HCT116 (cell line): ENCODE results near the gene ZNF862. TPM values are rescaled to one million over a fixed set of nuclear protein-coding genes. Genes with fewer than 3 reads are reported as not detected.

Source experiments
- ATAC-seq: fragments of 200-7000 bp; cut with Tn5 transposase; 2 replicates; pipeline ENCODE4 v1.9.1; 2020; ENCODE audit warnings: mild to moderate bottlenecking, moderate library complexity
- BruUV-seq: library from RNA; stranded (reverse); fragments of 400-500 nt; replicated peaks from 2 replicates; lab custom pipeline; 2021; lab: Mats Ljungman, UMichigan
- CTCF ChIA-PET: fragments of 300-600 bp; sonication (Branson Sonifier 250); formaldehyde crosslinking; loops from one replicate; lab custom pipeline; 2021; ENCODE audit warnings: antibody characterized with exemption; lab: Charles Lee
- POLR2A ChIA-PET: fragments of 300-600, 350-600 bp; sonication (Branson Sonifier 250); formaldehyde crosslinking; loops from one replicate; lab custom pipeline; 2021; ENCODE audit warnings: antibody characterized with exemption; lab: Charles Lee
- RAD21 ChIA-PET, 2 experiments: fragments of 300-600 bp; sonication (Branson Sonifier 250); formaldehyde crosslinking; loops; one replicate each; lab custom pipeline; 2023; ENCODE audit warnings: low total read pairs in 2 of 2; ENCODE audit not compliant: uncharacterized antibody in 2 of 2, unreplicated experiment in 2 of 2, low non-redundant PET in 1 of 2; lab: Charles Lee
- DNase-seq: peaks from one replicate; pipeline ENCODE4 v3.0.0-alpha.2; 2010; ENCODE audit warnings: low read depth, low spot score
- H2AFZ ChIP-seq: fragments of 200-600 bp; shearing (Covaris generic), sonication (generic); 2 replicates; pipeline ENCODE4 v1.6.1; 2017; ENCODE audit warnings: low read depth, mixed run types, mixed read lengths, antibody characterized with exemption, low read length; ENCODE audit not compliant: poor library complexity, severe bottlenecking
- H3K27ac ChIP-seq: 2 replicates; pipeline ENCODE4 v1.5.1; 2012; ENCODE audit warnings: low read depth, low read length
- H3K27me3 ChIP-seq: fragments of 200-600 bp; sonication (generic); 2 replicates; pipeline ENCODE4 v1.6.1; 2016; ENCODE audit warnings: mixed run types, low read length, mixed read lengths; ENCODE audit not compliant: insufficient read depth
- H3K36me3 ChIP-seq, 2 experiments: fragments of 200-500 bp in 1 of 2; fragments of 200-600 bp in 1 of 2; sonication (Bioruptor generic) in 1 of 2; sonication (generic) in 1 of 2; 2 replicates each; pipeline versions ENCODE4 v1.5.1 to v1.6.1; 2014 to 2016; ENCODE audit warnings: low read length in 2 of 2, inconsistent platforms in 1 of 2, mixed read lengths in 1 of 2, mixed run types in 1 of 2; ENCODE audit not compliant: insufficient read depth in 2 of 2, control insufficient read depth in 1 of 2
- H3K4me1 ChIP-seq, 2 experiments: fragments of 200-600 bp in 1 of 2; sonication (generic) in 1 of 2; 2 replicates each; pipeline versions ENCODE4 v1.5.1 to v1.6.1; 2012 to 2017; ENCODE audit warnings: low read length in 2 of 2, inconsistent platforms in 1 of 2, mild to moderate bottlenecking in 1 of 2, mixed read lengths in 1 of 2, mixed run types in 1 of 2, moderate library complexity in 1 of 2; ENCODE audit not compliant: insufficient read depth in 2 of 2, control insufficient read depth in 1 of 2
- H3K4me2 ChIP-seq: fragments of 200-600 bp; sonication (generic); 2 replicates; pipeline ENCODE4 v1.6.1; 2017; ENCODE audit warnings: mixed run types, low read length, mixed read lengths
- H3K4me3 ChIP-seq, 2 experiments: fragments of 200-600 bp in 1 of 2; sonication (generic) in 1 of 2; replicated peaks in 1 of 2; 2 replicates each; pipeline ENCODE4 v1.5.1; 2011 to 2016; ENCODE audit warnings: low read length in 2 of 2, control low read depth in 1 of 2, low read depth in 1 of 2, mild to moderate bottlenecking in 1 of 2, mixed read lengths in 1 of 2, mixed run types in 1 of 2
- H3K79me2 ChIP-seq: fragments of 200-600 bp; sonication (generic); 2 replicates; pipeline ENCODE4 v1.6.1; 2017; ENCODE audit warnings: mild to moderate bottlenecking, mixed run types, low read length, moderate library complexity, mixed read lengths; ENCODE audit not compliant: insufficient read depth
- H3K9ac ChIP-seq: fragments of 200-600 bp; sonication (generic); 2 replicates; pipeline ENCODE4 v1.6.1; 2016; ENCODE audit warnings: low read length, mixed read lengths
- H3K9me2 ChIP-seq: fragments of 200-600 bp; sonication (generic), shearing (Covaris generic); 2 replicates; pipeline ENCODE4 v1.6.1; 2017; ENCODE audit warnings: mixed run types, mild to moderate bottlenecking, moderate library complexity; ENCODE audit not compliant: insufficient read depth
- H3K9me3 ChIP-seq, 2 experiments: fragments of 200-500 bp in 1 of 2; fragments of 200-600 bp in 1 of 2; sonication (Bioruptor generic) in 1 of 2; sonication (generic) in 1 of 2; 2 replicates each; pipeline ENCODE4 v1.6.1; 2014 to 2017; ENCODE audit warnings: low read length in 2 of 2, mixed read lengths in 2 of 2, inconsistent platforms in 1 of 2, low read depth in 1 of 2, mild to moderate bottlenecking in 1 of 2, mixed run types in 1 of 2, moderate library complexity in 1 of 2; ENCODE audit not compliant: control insufficient read depth in 1 of 2, insufficient read depth in 1 of 2
- H4K20me1 ChIP-seq: fragments of 200-600 bp; sonication (generic), shearing (Covaris generic); 2 replicates; pipeline ENCODE4 v1.6.1; 2017; ENCODE audit warnings: mixed run types, mild to moderate bottlenecking, moderate library complexity; ENCODE audit not compliant: insufficient read depth
- CBX3 ChIP-seq: IDR thresholded peaks from 2 replicates; pipeline ENCODE4 v1.6.1; 2012; ENCODE audit warnings: low read depth
- CEBPB ChIP-seq: IDR thresholded peaks from 2 replicates; pipeline ENCODE4 v1.6.1; 2012; ENCODE audit warnings: low read depth
- CTCF ChIP-seq, 3 experiments: fragments of 200-600 bp in 1 of 3; sonication (generic) in 1 of 3; IDR thresholded peaks in 2 of 3; conservative IDR thresholded peaks in 1 of 3; 2 replicates each; pipeline ENCODE4 v1.5.1; 2012 to 2017; ENCODE audit warnings: low read depth in 2 of 3, low read length in 2 of 3, antibody characterized with exemption in 1 of 3, borderline replicate concordance in 1 of 3, control low read depth in 1 of 3, mild to moderate bottlenecking in 1 of 3, mixed read lengths in 1 of 3, mixed run types in 1 of 3, moderate library complexity in 1 of 3; ENCODE audit not compliant: insufficient read depth in 1 of 3
- EZH2 ChIP-seq: fragments of 200-600 bp; sonication (generic); IDR thresholded peaks from 2 replicates; pipeline ENCODE4 v1.6.1; 2017; ENCODE audit warnings: antibody characterized with exemption, mixed run types
- FOSL1 ChIP-seq: IDR thresholded peaks from 2 replicates; pipeline ENCODE4 v1.6.1; 2012; ENCODE audit warnings: low read depth
- JUND ChIP-seq: IDR thresholded peaks from 2 replicates; pipeline ENCODE4 v1.6.1; 2012
- MAX ChIP-seq: IDR thresholded peaks from 2 replicates; pipeline ENCODE4 v1.6.1; 2012
- RAD21 ChIP-seq: IDR thresholded peaks from 2 replicates; pipeline ENCODE4 v1.6.1; 2012; ENCODE audit warnings: low read depth, mild to moderate bottlenecking
- SIN3A ChIP-seq: IDR thresholded peaks from 2 replicates; pipeline ENCODE4 v1.6.1; 2012; ENCODE audit warnings: low read depth
- SP1 ChIP-seq: IDR thresholded peaks from 2 replicates; pipeline ENCODE4 v1.6.1; 2012; ENCODE audit warnings: low read depth
- SRF ChIP-seq: IDR thresholded peaks from 2 replicates; pipeline ENCODE4 v1.6.1; 2012; ENCODE audit warnings: low read depth
- TCF7L2 ChIP-seq: IDR thresholded peaks from 2 replicates; pipeline ENCODE4 v1.7.0; 2011; ENCODE audit warnings: borderline replicate concordance, inconsistent platforms; ENCODE audit not compliant: insufficient read depth, insufficient read length; ENCODE audit errors: extremely low read depth
- YY1 ChIP-seq: IDR thresholded peaks from 2 replicates; pipeline ENCODE4 v1.6.1; 2011; ENCODE audit warnings: low read length, low read depth, moderate library complexity, mild to moderate bottlenecking; ENCODE audit not compliant: insufficient replicate concordance; ENCODE audit errors: extremely low read depth
- ZFX ChIP-seq: fragments of 450-650 bp; IDR thresholded peaks from 2 replicates; pipeline ENCODE4 v1.6.1; 2017
- intact Hi-C: fragments of 100-400 bp; cut with micrococcal nuclease; formaldehyde crosslinking; loops from 2 replicates; pipeline ENCODE4 v1.10.0; 2022
- total RNA-seq: library from RNA; stranded (reverse); gene quantifications from one replicate; pipeline ENCODE4 v1.2.1, GENCODE V29; 2021; ENCODE audit not compliant: unreplicated experiment
- TF ChIP-seq, protein P1 (sequence below): IDR thresholded peaks from 2 replicates; pipeline ENCODE4 v1.6.1; 2012; ENCODE audit warnings: low read depth
- TF ChIP-seq, protein P2 (sequence below): IDR thresholded peaks from 2 replicates; pipeline ENCODE4 v1.6.1; 2011; ENCODE audit warnings: mild to moderate bottlenecking, low read length, moderate library complexity; ENCODE audit not compliant: insufficient replicate concordance; ENCODE audit errors: extremely low read depth

The ZNF862 gene
- total RNA-seq, 1 experiment from 2014 or later, result 8.5 TPM

DNA sequence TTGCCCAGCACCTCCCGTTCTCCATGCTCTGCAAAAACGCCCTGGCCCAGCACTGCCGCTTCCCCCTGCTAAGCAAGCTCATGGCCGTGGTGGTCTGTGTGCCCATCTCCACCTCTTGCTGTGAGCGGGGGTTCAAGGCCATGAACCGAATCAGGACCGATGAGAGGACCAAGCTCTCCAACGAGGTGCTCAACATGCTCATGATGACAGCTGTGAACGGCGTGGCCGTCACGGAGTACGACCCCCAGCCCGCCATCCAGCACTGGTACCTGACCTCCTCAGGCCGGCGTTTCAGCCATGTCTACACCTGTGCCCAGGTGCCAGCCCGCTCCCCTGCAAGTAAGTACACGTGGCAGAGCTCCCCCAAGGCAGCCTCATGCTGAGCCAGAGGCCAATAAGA, 24.0 kb downstream of the ZNF862 start (continued):
- TF ChIP-seq, protein P1, sequence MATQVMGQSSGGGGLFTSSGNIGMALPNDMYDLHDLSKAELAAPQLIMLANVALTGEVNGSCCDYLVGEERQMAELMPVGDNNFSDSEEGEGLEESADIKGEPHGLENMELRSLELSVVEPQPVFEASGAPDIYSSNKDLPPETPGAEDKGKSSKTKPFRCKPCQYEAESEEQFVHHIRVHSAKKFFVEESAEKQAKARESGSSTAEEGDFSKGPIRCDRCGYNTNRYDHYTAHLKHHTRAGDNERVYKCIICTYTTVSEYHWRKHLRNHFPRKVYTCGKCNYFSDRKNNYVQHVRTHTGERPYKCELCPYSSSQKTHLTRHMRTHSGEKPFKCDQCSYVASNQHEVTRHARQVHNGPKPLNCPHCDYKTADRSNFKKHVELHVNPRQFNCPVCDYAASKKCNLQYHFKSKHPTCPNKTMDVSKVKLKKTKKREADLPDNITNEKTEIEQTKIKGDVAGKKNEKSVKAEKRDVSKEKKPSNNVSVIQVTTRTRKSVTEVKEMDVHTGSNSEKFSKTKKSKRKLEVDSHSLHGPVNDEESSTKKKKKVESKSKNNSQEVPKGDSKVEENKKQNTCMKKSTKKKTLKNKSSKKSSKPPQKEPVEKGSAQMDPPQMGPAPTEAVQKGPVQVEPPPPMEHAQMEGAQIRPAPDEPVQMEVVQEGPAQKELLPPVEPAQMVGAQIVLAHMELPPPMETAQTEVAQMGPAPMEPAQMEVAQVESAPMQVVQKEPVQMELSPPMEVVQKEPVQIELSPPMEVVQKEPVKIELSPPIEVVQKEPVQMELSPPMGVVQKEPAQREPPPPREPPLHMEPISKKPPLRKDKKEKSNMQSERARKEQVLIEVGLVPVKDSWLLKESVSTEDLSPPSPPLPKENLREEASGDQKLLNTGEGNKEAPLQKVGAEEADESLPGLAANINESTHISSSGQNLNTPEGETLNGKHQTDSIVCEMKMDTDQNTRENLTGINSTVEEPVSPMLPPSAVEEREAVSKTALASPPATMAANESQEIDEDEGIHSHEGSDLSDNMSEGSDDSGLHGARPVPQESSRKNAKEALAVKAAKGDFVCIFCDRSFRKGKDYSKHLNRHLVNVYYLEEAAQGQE, result no peak

DNA sequence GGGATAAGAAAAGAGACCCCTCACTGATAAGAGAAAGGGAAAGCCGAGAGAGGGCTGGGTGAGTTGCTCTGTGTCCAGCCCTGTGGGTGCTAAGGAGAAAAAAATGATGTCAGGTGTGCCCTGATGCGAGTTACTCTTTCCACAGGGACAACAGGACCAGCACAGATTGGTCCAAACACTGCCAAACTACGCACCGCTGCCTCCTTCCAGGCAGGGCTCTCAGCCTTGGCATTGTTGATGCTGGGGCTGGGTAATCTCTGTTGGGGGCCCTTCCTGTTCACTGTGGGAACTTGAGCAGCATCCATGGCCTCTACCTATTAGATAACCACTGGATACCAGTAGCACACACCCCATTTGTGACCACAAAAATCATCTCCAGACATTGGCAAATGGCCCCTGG, 25.3 kb downstream of the ZNF862 start:
- BruUV-seq, result no TSS peak
- POLR2A ChIA-PET, result no interaction called here
- no peak for TF ChIP-seq YY1
- no peak for TF ChIP-seq CBX3
- TF ChIP-seq SIN3A, result no peak
- no peak for TF ChIP-seq CEBPB
- no peak for TF ChIP-seq FOSL1
- no peak for TF ChIP-seq MAX
- TF ChIP-seq EZH2, result no peak
- TF ChIP-seq CTCF (IDR thresholded peaks at IDR 0.05 in 2 of 3, conservative IDR thresholded peaks at IDR 0.05 in 1 of 3; ENCODE audit: borderline replicate concordance in 1 of 3, insufficient read depth in 1 of 3, low read depth in 2 of 3, low read length in 2 of 3), result no peak
- no peak for TF ChIP-seq TCF7L2
- TF ChIP-seq JUND, result no peak
- no peak for TF ChIP-seq ZFX
- no peak for TF ChIP-seq RAD21
- TF ChIP-seq SRF, result no peak
- TF ChIP-seq SP1, result no peak
- TF ChIP-seq, protein P2, sequence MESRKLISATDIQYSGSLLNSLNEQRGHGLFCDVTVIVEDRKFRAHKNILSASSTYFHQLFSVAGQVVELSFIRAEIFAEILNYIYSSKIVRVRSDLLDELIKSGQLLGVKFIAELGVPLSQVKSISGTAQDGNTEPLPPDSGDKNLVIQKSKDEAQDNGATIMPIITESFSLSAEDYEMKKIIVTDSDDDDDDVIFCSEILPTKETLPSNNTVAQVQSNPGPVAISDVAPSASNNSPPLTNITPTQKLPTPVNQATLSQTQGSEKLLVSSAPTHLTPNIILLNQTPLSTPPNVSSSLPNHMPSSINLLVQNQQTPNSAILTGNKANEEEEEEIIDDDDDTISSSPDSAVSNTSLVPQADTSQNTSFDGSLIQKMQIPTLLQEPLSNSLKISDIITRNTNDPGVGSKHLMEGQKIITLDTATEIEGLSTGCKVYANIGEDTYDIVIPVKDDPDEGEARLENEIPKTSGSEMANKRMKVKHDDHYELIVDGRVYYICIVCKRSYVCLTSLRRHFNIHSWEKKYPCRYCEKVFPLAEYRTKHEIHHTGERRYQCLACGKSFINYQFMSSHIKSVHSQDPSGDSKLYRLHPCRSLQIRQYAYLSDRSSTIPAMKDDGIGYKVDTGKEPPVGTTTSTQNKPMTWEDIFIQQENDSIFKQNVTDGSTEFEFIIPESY, result no peak

More for the DNA sequence above, 25.3 kb downstream of the ZNF862 start:
- H2AFZ ChIP-seq, result no peak overlapping the region
- no peak overlapping the region for H3K9ac ChIP-seq
- H3K4me3 ChIP-seq, result no peak overlapping the region
- no peak overlapping the region for H3K4me2 ChIP-seq
- H4K20me1 ChIP-seq, result no peaks in the 10 kb centered on the region
- H3K27me3 ChIP-seq, result no peaks in the 10 kb centered on the region
- H3K36me3 ChIP-seq, result no peaks in the 10 kb centered on the region
- no peaks in the 10 kb centered on the region for H3K9me3 ChIP-seq
- intact Hi-C loops, result no loop called here
- peaks cover 0 to 7% of the 10 kb centered on the region in 2 experiments; a peak in 1 of 4 replicates for H3K4me1 ChIP-seq
- ChIA-PET CTCF (no interaction called here), RAD21 (no interaction called here)
- no peaks in the 10 kb centered on the region for H3K79me2 ChIP-seq
- H3K9me2 ChIP-seq, result no peaks in the 10 kb centered on the region
- DNase-seq, result no peak
- no peak overlapping the region for H3K27ac ChIP-seq
- no peak for ATAC-seq
